K562 (cell line): ENCODE measurements around the gene ZBTB2.

Experiments used
- CTCF ChIP-seq, 3 experiments: IDR thresholded peaks in 2 of 3; conservative IDR thresholded peaks in 1 of 3; 2 replicates each; pipeline ENCODE4 v1.5.1; 2011 to 2012; ENCODE audit warnings: low read length in 3 of 3, mild to moderate bottlenecking in 3 of 3, control low read depth in 2 of 3, improper control_type of control experiment in 1 of 3, inconsistent platforms in 1 of 3, low read depth in 1 of 3, mixed read lengths in 1 of 3, moderate library complexity in 1 of 3; ENCODE audit not compliant: insufficient read depth in 2 of 3
- DACH1 ChIP-seq: fragments of 450-650 bp; IDR thresholded peaks from 2 replicates; pipeline ENCODE4 v1.6.1; 2018; ENCODE audit not compliant: partially characterized antibody
- FOSL1 ChIP-seq: fragments of 200-800 bp; sonication (Bioruptor generic); conservative IDR thresholded peaks from 2 replicates; pipeline ENCODE4 v1.6.1; 2016; ENCODE audit warnings: missing genetic modification characterization, missing compliant biosample characterization
- HSF4 ChIP-seq: fragments of 250-450 bp; sonication (Bioruptor Pico); IDR thresholded peaks from 2 replicates; pipeline ENCODE4 v2.1.2; 2022; ENCODE audit warnings: mild to moderate bottlenecking, moderate library complexity, borderline replicate concordance
- MCM5 ChIP-seq: fragments of 450-650 bp; IDR thresholded peaks from 2 replicates; pipeline ENCODE4 v1.6.1; 2016; ENCODE audit warnings: low read depth
- MTA1 ChIP-seq: fragments of 450-650 bp; IDR thresholded peaks from 2 replicates; pipeline ENCODE4 v1.6.1; 2017; ENCODE audit warnings: borderline replicate concordance
- NRF1 ChIP-seq, 2 experiments: fragments of 450-650 bp; IDR thresholded peaks in 1 of 2; conservative IDR thresholded peaks in 1 of 2; 2 replicates each; pipeline ENCODE4 v1.6.1; 2014; ENCODE audit warnings: mild to moderate bottlenecking in 2 of 2
- POLR2A ChIP-seq: fragments of 450-650 bp; conservative IDR thresholded peaks from 2 replicates; pipeline ENCODE4 v1.6.1; 2016
- TAF1 ChIP-seq: IDR thresholded peaks from 2 replicates; pipeline ENCODE4 v1.6.1; 2011; ENCODE audit warnings: mild to moderate bottlenecking, low read length, moderate library complexity; ENCODE audit not compliant: insufficient read depth, control insufficient read depth, severe bottlenecking; ENCODE audit errors: extremely low read depth
- UBTF ChIP-seq, 2 experiments: IDR thresholded peaks; 2 replicates each; pipeline ENCODE4 v1.6.1; 2012; ENCODE audit warnings: improper control_type of control experiment in 2 of 2, low read depth in 2 of 2, low read length in 2 of 2, borderline replicate concordance in 1 of 2
- ZNF24 ChIP-seq: fragments of 450-650 bp; IDR thresholded peaks from 2 replicates; pipeline ENCODE4 v1.6.1; 2016
- ZNF280A ChIP-seq: fragments of 450-650 bp; IDR thresholded peaks from 2 replicates; pipeline ENCODE4 v1.6.1; 2018; ENCODE audit warnings: mild to moderate bottlenecking, low read depth; ENCODE audit not compliant: partially characterized antibody
- ZNF407 ChIP-seq: fragments of 450-650 bp; IDR thresholded peaks from 2 replicates; pipeline ENCODE4 v1.6.1; 2016; ENCODE audit warnings: low read depth
- ZNF512 ChIP-seq: IDR thresholded peaks from 2 replicates; pipeline ENCODE4 v1.6.1; 2016; ENCODE audit warnings: missing genetic modification characterization, missing compliant biosample characterization

GRCh38 chr6:151379933-151380847 is 11.2 kb downstream of the ZBTB2 start:
- no peak for TF ChIP-seq DACH1
- no peak for TF ChIP-seq HSF4 (CRISPR knock-in tag)
- no peak for TF ChIP-seq UBTF (IDR thresholded peaks at IDR 0.05; ENCODE audit: borderline replicate concordance in 1 of 2, low read depth in 2 of 2, low read length in 2 of 2)
- TF ChIP-seq POLR2A: no peak
- TF ChIP-seq ZNF512 (tag): no peak
- no peak for TF ChIP-seq ZNF24
- TF ChIP-seq TAF1: no peak
- no peak for TF ChIP-seq NRF1 (conservative IDR thresholded peaks at IDR 0.05 in 1 of 2, IDR thresholded peaks at IDR 0.05 in 1 of 2)
- TF ChIP-seq ZNF407: no peak
- TF ChIP-seq MCM5: no peak
- no peak for TF ChIP-seq FOSL1 (tag)
- TF ChIP-seq CTCF (IDR thresholded peaks at IDR 0.05 in 2 of 3, conservative IDR thresholded peaks at IDR 0.05 in 1 of 3; ENCODE audit: insufficient read depth in 2 of 3, low read depth in 1 of 3, low read length in 3 of 3): no peak
- no peak for TF ChIP-seq MTA1
- TF ChIP-seq ZNF280A: no peak
